ENCODE results near the gene CCDC69.

DNA sequence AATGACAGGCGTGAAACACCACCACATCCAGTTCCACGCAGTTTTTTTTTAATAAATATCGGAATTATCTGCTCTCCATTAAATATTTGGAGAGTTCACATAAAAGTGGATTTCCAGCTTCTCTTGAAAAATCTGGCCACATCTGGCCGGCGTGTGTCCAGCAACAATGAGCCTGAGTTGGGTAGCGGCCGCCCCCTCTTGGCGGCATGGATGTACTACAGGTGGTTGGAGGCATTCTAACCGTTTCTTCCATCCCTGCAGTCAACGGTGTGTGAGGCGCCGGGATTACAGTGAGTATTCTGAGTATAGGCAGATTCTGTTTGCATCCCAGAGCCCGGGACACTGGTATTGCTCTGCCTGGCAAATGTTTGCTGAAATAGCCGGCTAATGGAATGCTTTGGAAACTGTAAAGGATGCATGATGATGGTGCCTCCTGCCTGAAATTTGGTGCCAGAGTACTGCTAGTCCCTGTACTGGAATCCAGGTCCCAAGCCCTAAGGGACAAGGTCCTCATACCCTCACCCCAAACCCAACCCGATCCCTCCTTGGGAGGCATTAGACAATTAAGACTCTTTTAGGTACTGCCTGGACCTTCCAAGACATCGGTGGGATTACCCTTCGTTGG lies 15.5 kb upstream of the CCDC69 start:
- TF ChIP-seq, protein P1, sequence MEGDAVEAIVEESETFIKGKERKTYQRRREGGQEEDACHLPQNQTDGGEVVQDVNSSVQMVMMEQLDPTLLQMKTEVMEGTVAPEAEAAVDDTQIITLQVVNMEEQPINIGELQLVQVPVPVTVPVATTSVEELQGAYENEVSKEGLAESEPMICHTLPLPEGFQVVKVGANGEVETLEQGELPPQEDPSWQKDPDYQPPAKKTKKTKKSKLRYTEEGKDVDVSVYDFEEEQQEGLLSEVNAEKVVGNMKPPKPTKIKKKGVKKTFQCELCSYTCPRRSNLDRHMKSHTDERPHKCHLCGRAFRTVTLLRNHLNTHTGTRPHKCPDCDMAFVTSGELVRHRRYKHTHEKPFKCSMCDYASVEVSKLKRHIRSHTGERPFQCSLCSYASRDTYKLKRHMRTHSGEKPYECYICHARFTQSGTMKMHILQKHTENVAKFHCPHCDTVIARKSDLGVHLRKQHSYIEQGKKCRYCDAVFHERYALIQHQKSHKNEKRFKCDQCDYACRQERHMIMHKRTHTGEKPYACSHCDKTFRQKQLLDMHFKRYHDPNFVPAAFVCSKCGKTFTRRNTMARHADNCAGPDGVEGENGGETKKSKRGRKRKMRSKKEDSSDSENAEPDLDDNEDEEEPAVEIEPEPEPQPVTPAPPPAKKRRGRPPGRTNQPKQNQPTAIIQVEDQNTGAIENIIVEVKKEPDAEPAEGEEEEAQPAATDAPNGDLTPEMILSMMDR (IDR thresholded peaks at IDR 0.05), result peak; percentile 25 to 83 (median 58)
- no peak for TF ChIP-seq POLR2A (IDR thresholded peaks at IDR 0.05)

Measured in body of pancreas (tissue), 4 donors.